SK-N-SH treated with all-trans-retinoic acid at 6 μM for 48 hours (cell line): ENCODE data around the gene SPON1.

Source experiments
- ATAC-seq: fragments of 200-7000 bp; cut with Tn5 transposase; 3 replicates; pipeline ENCODE4 v1.9.1; 2020; ENCODE audit warnings: mild to moderate bottlenecking, moderate library complexity
- BACH2 ChIP-seq: fragments of 250-450 bp; sonication (Bioruptor Pico); IDR thresholded peaks from 2 replicates; pipeline ENCODE4 v1.9.0; 2021; ENCODE audit warnings: mild to moderate bottlenecking, borderline replicate concordance
- CSDC2 ChIP-seq: fragments of 250-450 bp; sonication (Bioruptor Pico); IDR thresholded peaks from 2 replicates; pipeline ENCODE4 v1.5.0; 2020; ENCODE audit warnings: mild to moderate bottlenecking, moderate library complexity
- ESRRG ChIP-seq: fragments of 250-450 bp; sonication (Bioruptor Pico); IDR thresholded peaks from 2 replicates; pipeline ENCODE4 v1.6.1; 2021; ENCODE audit warnings: mild to moderate bottlenecking
- GLIS3 ChIP-seq: fragments of 250-450 bp; sonication (Bioruptor Pico); IDR thresholded peaks from 2 replicates; pipeline ENCODE4 v1.5.0; 2020; ENCODE audit warnings: mild to moderate bottlenecking, moderate library complexity
- OSR1 ChIP-seq: fragments of 250-450 bp; sonication (Bioruptor Pico); IDR thresholded peaks from 2 replicates; pipeline ENCODE4 v1.8.0; 2022; ENCODE audit warnings: moderate library complexity, mild to moderate bottlenecking, inconsistent platforms
- PPARA ChIP-seq: fragments of 250-450 bp; sonication (Bioruptor Pico); IDR thresholded peaks from 2 replicates; pipeline ENCODE4 v1.5.0; 2020; ENCODE audit warnings: mild to moderate bottlenecking, borderline replicate concordance
- TCF4 ChIP-seq: fragments of 250-450 bp; sonication (Bioruptor Pico); IDR thresholded peaks from 2 replicates; pipeline ENCODE4 v1.8.0; 2021; ENCODE audit warnings: mild to moderate bottlenecking, moderate library complexity, borderline replicate concordance
- TOX ChIP-seq: fragments of 250-450 bp; sonication (Bioruptor Pico); IDR thresholded peaks from 2 replicates; pipeline ENCODE4 v1.8.0; 2021; ENCODE audit warnings: mild to moderate bottlenecking, moderate library complexity, borderline replicate concordance
- ZFP3 ChIP-seq: fragments of 250-450 bp; sonication (Bioruptor Pico); IDR thresholded peaks from 2 replicates; pipeline ENCODE4 v1.5.0; 2020; ENCODE audit warnings: mild to moderate bottlenecking, moderate library complexity
- ZFP30 ChIP-seq: fragments of 450-650 bp; formaldehyde crosslinking; IDR thresholded peaks from 2 replicates; pipeline ENCODE4 v1.5.0; 2022; ENCODE audit warnings: mild to moderate bottlenecking, moderate library complexity
- ZNF565 ChIP-seq: fragments of 450-650 bp; formaldehyde crosslinking; conservative IDR thresholded peaks from 2 replicates; pipeline ENCODE4 v1.5.0; 2020; ENCODE audit warnings: low read depth, mild to moderate bottlenecking, moderate library complexity
- ZNF70 ChIP-seq: fragments of 450-650 bp; formaldehyde crosslinking; IDR thresholded peaks from 2 replicates; pipeline ENCODE4 v1.5.0; 2020; ENCODE audit warnings: mild to moderate bottlenecking, moderate library complexity
- TF ChIP-seq, protein P1 (sequence below): fragments of 250-450 bp; sonication (Bioruptor Pico); IDR thresholded peaks from 2 replicates; pipeline ENCODE4 v1.8.0; 2021; ENCODE audit warnings: low read depth, mild to moderate bottlenecking, moderate library complexity, borderline replicate concordance
- TF ChIP-seq, protein P2 (sequence below): fragments of 250-450 bp; sonication (Bioruptor Pico); IDR thresholded peaks from 2 replicates; pipeline ENCODE4 v1.5.0; 2020; ENCODE audit warnings: mild to moderate bottlenecking, moderate library complexity
- TF ChIP-seq, protein P3 (sequence below): fragments of 250-450 bp; sonication (Bioruptor Pico); IDR thresholded peaks from 2 replicates; pipeline ENCODE4 v1.8.0; 2020; ENCODE audit warnings: mild to moderate bottlenecking, moderate library complexity, borderline replicate concordance
- TF ChIP-seq, protein P4 (sequence below): fragments of 250-450 bp; sonication (Bioruptor Pico); IDR thresholded peaks from 2 replicates; pipeline ENCODE4 v1.5.1; 2021; ENCODE audit warnings: mild to moderate bottlenecking, moderate library complexity
- TF ChIP-seq, protein P5 (sequence below): fragments of 250-450 bp; sonication (Bioruptor Pico); IDR thresholded peaks from 2 replicates; pipeline ENCODE4 v1.5.1; 2020; ENCODE audit warnings: low read depth, mild to moderate bottlenecking, moderate library complexity

SPON1 gene

DNA sequence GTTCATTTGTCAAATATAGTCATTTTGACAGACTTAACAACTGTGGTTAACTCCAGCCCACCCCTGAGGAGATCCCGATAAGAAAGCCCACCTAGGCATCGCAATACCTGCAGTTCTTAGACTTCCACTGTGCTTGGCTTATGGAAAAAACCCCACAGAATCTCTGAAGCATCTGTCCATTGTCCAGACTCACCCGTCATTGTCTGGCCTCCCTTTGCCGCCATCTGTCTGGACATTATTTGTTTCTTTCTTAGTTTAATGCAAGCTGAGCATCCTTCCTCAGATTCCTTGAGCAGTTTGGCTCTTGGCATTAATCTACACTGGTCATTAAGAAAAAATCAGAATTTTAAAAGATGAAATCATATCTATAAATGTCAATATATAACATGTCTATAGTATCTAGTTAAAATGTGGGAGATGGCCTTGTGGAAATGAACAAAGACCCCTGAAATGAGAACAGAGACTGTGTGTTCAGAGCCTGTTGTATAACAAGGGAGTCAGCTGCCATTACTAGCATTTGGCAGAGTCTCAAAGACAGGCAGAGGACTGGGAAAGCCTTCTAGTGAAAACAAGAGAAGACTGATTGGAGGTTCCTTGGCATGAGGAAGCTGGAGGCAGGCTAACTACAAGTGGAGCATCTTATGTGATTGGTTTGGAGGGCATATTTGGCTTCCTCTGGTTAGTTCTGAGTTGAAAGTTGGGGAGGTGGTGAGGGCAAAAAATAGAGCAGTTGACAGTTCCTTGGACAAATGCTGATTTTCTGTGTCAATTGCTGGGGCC, 80.4 kb downstream of the SPON1 start (continued):
- TF ChIP-seq, protein P1, sequence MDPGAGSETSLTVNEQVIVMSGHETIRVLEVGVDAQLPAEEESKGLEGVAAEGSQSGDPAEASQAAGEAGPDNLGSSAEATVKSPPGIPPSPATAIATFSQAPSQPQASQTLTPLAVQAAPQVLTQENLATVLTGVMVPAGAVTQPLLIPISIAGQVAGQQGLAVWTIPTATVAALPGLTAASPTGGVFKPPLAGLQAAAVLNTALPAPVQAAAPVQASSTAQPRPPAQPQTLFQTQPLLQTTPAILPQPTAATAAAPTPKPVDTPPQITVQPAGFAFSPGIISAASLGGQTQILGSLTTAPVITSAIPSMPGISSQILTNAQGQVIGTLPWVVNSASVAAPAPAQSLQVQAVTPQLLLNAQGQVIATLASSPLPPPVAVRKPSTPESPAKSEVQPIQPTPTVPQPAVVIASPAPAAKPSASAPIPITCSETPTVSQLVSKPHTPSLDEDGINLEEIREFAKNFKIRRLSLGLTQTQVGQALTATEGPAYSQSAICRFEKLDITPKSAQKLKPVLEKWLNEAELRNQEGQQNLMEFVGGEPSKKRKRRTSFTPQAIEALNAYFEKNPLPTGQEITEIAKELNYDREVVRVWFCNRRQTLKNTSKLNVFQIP (CRISPR knock-in tag), result no peak
- no peak for TF ChIP-seq CSDC2

DNA sequence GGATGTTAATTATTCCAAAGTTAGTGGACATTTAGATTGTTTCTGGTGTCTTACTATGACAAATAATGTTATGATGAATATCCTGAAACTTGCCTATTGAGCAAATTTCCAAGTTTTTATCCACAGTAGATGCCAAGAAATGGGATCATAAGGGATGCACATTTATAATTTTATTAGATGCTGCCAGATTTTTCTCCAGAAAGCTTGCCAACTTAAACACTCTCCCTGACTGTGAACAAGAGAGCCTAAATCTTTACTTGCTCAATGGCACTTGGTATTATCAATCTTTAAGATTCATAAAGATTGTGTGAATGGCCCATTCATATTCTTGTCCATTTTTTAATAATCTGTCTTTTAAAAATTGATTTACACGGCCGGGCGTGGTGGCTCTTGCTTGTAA, 82.4 kb downstream of the SPON1 start:
- no peak for ATAC-seq

DNA sequence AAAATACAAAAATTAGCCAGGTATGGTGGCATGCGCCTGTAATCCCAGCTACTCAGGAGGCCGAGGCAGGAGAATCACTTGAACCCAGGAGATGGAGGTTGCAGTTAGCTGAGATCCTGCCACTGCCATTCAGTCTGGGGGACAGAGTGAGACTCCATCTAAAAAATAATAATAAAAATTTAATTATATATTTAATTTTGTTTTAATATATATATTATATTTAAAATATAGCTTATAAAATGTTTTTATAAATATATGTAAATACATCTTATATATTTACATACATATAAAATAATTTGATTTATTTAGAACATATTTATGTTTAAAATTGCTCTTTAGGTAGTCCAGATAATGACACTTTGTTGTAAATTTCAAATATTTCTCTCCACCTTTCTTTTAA, 82.9 kb downstream of the SPON1 start:
- TF ChIP-seq, protein P2, sequence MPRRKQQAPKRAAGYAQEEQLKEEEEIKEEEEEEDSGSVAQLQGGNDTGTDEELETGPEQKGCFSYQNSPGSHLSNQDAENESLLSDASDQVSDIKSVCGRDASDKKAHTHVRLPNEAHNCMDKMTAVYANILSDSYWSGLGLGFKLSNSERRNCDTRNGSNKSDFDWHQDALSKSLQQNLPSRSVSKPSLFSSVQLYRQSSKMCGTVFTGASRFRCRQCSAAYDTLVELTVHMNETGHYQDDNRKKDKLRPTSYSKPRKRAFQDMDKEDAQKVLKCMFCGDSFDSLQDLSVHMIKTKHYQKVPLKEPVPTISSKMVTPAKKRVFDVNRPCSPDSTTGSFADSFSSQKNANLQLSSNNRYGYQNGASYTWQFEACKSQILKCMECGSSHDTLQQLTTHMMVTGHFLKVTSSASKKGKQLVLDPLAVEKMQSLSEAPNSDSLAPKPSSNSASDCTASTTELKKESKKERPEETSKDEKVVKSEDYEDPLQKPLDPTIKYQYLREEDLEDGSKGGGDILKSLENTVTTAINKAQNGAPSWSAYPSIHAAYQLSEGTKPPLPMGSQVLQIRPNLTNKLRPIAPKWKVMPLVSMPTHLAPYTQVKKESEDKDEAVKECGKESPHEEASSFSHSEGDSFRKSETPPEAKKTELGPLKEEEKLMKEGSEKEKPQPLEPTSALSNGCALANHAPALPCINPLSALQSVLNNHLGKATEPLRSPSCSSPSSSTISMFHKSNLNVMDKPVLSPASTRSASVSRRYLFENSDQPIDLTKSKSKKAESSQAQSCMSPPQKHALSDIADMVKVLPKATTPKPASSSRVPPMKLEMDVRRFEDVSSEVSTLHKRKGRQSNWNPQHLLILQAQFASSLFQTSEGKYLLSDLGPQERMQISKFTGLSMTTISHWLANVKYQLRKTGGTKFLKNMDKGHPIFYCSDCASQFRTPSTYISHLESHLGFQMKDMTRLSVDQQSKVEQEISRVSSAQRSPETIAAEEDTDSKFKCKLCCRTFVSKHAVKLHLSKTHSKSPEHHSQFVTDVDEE, result no peak
- TF ChIP-seq ESRRG (CRISPR knock-in tag), result no peak
- no peak for TF ChIP-seq OSR1 (CRISPR knock-in tag)
- no peak for TF ChIP-seq PPARA (CRISPR knock-in tag)
- TF ChIP-seq, protein P1 (CRISPR knock-in tag), result no peak
- no peak for TF ChIP-seq ZNF565 (CRISPR knock-in tag)
- TF ChIP-seq, protein P3, sequence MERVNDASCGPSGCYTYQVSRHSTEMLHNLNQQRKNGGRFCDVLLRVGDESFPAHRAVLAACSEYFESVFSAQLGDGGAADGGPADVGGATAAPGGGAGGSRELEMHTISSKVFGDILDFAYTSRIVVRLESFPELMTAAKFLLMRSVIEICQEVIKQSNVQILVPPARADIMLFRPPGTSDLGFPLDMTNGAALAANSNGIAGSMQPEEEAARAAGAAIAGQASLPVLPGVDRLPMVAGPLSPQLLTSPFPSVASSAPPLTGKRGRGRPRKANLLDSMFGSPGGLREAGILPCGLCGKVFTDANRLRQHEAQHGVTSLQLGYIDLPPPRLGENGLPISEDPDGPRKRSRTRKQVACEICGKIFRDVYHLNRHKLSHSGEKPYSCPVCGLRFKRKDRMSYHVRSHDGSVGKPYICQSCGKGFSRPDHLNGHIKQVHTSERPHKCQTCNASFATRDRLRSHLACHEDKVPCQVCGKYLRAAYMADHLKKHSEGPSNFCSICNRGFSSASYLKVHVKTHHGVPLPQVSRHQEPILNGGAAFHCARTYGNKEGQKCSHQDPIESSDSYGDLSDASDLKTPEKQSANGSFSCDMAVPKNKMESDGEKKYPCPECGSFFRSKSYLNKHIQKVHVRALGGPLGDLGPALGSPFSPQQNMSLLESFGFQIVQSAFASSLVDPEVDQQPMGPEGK (CRISPR knock-in tag), result no peak
- TF ChIP-seq ZFP30, result no peak
- TF ChIP-seq GLIS3 (CRISPR knock-in tag), result no peak
- no peak for TF ChIP-seq ZNF70
- ATAC-seq, result no peak

More for the DNA sequence above, 82.4 kb downstream of the SPON1 start:
- TF ChIP-seq, protein P3 (CRISPR knock-in tag), result no peak
- TF ChIP-seq, all 23 proteins: peak for 0

DNA sequence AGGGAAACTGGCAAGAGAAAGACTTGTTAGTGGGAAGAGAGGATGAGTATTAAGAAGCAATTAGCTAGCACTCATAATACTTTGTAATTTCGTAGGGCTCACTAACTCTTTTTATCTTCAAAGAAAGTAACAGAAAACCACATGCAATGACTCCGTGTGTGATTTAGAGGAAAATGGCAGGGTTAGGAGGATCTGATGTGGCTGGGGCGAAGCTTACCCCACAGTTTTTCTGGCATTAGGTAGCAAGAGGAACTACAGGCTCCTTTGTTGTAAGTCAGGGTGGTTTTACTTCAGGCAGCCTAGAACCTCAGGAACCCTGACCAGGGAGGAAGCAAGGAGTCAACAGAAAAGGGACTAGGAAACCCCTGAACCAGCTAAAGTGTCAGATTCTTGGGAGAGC, 89.7 kb downstream of the SPON1 start:
- no peak for ATAC-seq
- TF ChIP-seq, protein P4, sequence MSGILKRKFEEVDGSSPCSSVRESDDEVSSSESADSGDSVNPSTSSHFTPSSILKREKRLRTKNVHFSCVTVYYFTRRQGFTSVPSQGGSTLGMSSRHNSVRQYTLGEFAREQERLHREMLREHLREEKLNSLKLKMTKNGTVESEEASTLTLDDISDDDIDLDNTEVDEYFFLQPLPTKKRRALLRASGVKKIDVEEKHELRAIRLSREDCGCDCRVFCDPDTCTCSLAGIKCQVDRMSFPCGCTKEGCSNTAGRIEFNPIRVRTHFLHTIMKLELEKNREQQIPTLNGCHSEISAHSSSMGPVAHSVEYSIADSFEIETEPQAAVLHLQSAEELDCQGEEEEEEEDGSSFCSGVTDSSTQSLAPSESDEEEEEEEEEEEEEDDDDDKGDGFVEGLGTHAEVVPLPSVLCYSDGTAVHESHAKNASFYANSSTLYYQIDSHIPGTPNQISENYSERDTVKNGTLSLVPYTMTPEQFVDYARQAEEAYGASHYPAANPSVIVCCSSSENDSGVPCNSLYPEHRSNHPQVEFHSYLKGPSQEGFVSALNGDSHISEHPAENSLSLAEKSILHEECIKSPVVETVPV, result no peak
- TF ChIP-seq TOX (CRISPR knock-in tag) (no peak), ZFP30 (no peak), BACH2 (CRISPR knock-in tag) (no peak), TCF4 (no peak), ZNF70 (no peak), ZFP3 (CRISPR knock-in tag) (no peak)
- TF ChIP-seq, protein P5, sequence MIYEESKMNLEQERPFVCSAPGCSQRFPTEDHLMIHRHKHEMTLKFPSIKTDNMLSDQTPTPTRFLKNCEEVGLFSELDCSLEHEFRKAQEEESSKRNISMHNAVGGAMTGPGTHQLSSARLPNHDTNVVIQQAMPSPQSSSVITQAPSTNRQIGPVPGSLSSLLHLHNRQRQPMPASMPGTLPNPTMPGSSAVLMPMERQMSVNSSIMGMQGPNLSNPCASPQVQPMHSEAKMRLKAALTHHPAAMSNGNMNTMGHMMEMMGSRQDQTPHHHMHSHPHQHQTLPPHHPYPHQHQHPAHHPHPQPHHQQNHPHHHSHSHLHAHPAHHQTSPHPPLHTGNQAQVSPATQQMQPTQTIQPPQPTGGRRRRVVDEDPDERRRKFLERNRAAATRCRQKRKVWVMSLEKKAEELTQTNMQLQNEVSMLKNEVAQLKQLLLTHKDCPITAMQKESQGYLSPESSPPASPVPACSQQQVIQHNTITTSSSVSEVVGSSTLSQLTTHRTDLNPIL (CRISPR knock-in tag), result no peak
- TF ChIP-seq, protein P2, result no peak
